Activated CD8-positive, alpha-beta memory T cell treated with anti-CD3 and anti-CD28 coated beads, Interleukin-2, amount 50 U/mL, for 1 hour (primary cell): ENCODE results near the gene ZNF691.
"Not testable (repeated sequence)": the region's sequence is repeated elsewhere in the genome, so short reads cannot be mapped to it uniquely, and the experiment has no call there.

Experiments
- DNase-seq: peaks from one replicate; pipeline ENCODE4 v3.0.0-alpha.2; 2020; ENCODE audit errors: extremely low read depth

The ZNF691 gene

DNA sequence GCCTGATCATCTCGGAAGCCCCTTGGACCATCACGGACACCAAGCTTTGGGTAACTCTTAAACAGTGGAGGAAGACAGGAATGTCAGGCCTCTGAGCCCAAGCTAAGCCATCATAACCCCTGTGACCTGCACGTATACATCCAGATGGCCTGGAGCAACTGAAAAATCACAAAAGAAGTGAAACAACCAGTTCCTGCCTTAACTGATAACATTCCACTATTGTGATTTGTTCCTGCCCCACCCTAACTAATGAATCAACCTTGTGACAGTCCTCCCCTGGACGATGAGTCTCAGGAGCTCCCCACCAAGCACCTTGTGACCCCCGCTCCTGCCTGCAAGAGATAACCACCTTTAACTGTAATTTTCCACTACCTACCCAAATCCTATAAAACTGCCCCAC is 13.0 kb downstream of the ZNF691 start:
- DNase-seq, result not testable (repeated sequence)

DNA sequence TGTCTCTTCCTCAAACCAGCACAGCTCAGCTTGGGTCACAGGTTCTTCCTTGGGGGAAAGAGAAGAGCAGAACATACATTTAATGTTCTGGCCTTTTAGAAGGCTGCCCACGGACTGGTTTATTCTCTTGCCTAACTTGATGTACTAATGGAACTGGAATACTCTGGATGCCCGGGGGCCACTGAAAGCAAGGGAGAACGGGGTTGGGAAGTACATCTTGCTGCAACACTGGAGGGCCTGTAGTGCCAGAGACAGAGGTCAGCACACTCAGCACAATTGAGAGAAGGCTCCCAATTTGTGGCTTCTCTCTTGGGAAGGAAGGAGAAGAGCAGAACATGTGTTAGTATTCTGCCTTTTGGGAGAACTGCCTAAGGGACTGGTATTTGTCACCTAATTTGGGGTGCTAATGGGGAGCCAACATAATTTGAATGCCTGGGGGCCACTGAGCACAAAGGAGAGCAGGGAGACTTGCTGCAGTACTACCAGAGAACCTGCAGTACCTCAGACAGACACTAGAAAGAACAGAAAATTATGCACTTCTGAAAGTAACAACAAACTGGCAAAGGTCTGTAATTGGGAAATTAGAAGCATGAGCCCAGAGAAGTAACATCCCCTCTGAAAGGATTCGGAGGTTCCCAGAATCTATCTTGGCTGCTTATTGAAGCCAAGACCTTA is 14.1 kb downstream of the ZNF691 start:
- DNase-seq, result no peak

DNA sequence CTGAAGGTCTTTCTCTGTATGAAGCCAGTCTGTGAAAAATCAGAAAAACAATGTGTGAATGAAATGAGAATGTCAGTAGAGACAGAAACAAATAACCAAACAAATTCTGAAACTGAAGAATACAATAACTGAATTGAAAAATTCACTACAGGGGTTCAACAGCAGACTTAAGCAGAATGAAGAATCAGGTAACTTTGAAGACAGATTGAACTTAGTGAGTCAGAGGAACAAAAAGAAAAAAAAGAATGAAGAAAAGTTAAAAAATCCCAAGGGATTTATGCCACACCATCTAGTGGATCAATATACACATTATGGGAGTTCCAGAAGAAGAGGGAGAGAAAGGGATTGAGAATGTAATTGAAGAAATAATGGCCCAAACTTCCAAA is 14.6 kb downstream of the ZNF691 start:
- no peak for DNase-seq

DNA sequence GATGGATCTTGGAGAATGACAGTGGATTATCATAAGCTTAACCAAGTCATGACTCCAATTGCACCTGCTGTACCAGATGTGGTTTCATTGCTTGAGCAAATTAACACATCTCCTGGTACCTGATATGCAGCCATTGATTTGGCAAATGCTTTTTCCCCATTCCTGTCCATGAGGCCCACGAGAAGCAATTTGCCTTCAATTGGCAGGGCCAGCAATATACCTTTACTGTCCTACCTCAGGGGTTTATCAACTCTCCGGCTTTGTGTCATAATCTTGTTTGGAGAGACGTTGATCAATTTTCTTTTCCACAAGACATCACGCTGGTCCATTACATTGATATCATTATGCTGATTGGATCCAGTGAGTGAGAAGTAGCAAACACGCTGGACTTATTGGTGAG is 20.1 kb downstream of the ZNF691 start:
- DNase-seq, result no peak

DNA sequence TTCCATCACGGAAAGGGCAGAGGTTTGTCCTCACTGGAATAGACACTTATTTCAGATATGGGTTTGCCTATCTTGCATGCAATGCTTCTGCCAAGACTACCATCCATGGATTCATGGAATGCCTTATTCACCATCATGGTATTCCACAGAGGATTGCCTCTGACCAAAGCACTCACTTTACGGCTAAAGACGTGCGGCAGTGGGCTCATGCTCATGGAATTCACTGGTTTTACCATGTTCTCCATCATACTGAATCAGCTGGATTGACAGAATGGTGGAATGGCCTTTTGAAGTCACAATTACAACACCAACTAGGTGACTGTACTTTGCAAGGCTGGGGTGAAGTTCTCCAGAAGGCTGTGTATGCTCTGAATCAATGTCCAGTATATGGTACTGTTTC is 22.1 kb downstream of the ZNF691 start:
- not testable (repeated sequence) for DNase-seq

DNA sequence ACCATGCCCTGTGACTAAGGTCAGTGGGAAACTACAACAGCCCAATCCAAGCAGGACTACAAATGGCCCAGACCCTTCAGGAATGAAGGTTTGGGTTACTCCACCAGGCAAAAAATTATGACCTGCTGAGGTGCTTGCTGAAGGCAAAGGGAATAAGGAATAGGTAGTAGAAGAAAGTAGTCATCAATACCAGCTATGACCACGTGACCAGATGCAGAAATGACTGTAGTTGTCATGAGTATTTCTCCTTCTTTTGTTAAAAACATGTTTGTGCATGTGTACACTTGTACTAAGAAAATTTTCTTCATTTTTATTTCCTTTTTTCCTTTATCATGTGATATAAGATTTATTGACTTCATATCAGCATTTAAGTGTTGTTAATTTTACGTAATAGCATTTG is 22.8 kb downstream of the ZNF691 start:
- DNase-seq, result not testable (repeated sequence)

DNA sequence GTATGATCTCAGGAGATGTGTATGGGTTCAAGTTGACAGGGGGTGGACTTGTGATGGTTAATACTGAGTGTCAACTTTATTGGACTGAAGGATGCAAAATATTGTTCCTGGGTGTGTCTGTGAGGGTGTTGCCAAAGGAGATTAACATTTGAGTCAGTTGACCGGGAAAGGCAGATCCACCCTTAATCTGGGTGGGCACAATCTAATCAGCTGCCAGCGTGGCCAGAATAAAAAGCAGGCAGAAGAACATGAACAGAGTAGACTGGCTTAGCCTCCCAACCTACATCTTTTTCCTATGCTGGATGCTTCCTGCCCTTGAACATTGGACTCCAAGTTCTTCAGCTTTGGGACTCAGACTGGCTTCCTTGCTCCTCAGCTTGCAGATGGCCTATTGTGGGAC is 23.3 kb downstream of the ZNF691 start:
- not testable (repeated sequence) for DNase-seq

DNA sequence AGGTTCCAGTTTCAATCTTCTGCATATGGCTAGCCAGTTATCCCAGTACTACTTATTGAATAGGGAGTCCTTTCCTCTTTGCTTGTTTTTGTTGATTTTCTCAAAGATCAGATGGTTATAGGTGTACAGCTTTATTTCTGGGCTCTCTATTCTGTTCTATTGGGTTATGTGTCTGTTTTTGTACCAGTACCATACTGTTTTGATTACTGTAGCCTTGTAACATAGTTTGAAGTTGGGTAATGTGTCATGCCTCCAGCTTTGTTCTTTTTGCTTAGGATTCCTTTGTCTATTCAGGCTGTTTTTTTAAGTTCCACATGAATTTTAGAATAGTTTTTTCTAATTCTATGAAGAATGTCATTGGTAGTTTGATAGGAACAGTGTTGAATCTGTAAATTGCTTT is 26.7 kb downstream of the ZNF691 start:
- not testable (repeated sequence) for DNase-seq

DNA sequence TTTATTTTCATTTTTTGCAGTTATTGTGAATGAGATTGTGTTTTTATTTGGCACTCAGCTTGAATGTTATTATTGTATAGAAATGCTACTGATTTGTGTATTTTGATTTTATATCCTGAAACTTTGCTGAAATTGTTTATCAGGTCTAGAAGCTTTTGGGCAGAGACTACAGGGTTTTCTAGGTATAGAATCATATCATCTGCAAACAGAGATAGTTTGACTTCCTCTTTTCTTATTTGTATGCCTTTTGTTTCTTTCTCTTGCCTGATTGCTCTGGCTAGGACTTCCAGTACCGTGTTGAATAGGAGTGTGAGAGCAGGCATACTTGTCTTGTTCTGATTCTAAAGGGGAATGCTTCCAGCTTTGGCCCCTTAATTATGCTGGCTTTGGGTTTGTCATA is 27.3 kb downstream of the ZNF691 start:
- no peak for DNase-seq

DNA sequence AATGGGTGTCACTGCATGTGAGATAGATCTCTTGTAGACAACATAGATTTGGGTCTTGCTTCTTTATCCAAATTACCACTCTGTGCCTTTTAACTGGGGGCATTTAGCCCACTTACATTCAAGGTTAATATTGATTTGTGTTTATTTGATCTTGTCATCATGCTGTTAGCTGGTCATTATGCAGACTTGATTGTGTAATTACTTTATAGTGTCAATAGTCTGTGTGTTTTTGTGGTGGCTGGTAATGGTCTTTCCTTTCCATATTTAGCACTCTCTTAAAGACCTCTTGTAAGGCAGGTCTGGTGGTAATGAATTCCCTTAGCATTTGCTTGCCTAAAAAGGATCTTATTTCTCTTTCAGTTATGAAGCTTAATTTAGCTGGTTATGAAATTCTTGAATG is 29.6 kb downstream of the ZNF691 start:
- DNase-seq, result no peak

DNA sequence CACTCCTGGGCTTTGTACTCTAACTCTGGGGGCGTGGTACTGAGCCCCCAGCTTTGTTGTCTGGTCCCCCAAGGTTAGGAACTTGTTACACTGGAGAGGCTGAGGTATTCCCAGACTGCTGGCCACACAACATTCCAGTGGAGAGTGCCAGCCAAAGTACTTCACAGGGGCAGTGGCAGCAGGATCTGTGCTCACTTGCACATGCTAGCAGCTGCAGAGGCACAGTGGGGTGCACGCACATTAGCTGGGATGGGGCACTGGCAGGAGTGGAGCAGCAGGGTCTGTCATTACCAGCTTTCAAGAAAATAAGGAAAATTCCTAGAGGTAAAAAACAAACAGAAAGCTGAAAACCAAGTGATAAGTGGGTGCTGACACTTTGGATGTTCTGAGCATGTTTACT is 31.0 kb downstream of the ZNF691 start:
- DNase-seq, result no peak

DNA sequence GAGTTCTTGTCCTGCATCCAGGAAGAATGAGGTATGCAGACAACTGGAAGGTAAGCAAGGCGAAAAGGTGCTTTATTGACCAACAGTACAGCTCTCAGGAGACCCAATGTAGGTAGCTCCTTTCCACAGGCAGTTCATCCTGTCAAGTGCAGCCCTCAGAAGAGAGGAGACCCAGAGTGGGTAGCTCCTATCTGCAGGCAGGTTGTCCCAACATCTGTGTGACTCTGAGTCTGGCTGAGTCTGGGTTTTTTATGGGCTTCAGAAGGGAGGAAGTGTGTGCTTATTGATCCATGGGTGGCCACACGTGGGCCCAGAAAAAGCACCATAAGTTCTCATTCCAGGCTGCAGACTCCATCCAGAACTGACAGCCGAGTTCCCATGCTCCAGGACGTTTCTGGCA is 34.0 kb downstream of the ZNF691 start:
- no peak for DNase-seq

DNA sequence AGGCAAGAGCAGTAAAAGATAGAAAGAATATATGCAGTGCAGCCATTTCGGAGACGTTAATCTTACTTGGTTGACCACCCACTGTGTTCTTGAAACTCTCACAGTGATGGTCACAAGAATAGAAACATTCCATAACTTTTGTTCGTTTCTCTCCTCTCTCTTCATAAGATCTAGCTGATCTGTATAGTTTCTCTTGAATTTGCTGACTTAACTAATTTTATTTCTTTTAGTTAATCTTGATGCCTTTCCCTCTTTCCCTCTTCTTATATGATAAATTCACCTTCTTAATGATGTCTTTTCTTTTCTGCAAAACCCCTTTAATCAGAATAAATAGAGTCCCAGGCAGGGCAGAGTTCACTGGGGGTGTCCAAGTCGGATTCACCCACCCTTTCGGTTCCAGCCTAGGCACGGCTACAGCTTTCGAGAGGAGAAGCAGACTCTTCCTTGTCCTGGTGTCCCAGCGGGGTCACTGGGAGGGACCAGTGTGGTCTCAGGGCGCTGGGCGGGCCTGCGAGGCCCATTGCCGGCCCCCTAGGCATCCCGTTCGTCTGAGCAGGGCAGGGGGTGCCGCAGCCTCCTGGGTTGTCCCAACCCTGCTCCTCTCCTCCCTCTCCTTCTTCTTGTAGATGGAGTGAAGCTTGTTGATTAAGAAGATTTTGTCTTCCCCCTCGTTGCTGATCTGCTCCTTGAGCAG is 39.8 kb downstream of the ZNF691 start:
- DNase-seq, result no peak

DNA sequence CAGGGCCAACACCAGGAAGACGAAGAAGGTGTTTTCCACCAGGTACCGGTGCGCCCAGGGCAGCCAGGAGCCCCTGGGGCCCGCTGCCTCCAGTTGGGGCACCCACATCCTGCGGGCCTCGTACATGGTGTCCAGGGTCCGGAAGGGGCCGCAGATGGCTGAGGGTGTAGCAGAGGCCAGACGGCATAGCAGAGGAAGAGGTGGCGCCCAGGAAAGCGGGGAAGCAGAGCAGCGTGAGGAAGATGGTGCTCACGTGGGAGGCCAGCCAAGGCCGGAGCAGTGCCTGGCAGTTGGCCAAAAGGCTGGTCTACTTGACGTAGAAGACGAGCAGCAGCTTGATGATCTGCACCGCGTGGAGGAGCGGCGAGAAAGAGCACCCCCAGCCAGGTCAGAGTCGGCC is 40.4 kb downstream of the ZNF691 start:
- DNase-seq, result no peak

DNA sequence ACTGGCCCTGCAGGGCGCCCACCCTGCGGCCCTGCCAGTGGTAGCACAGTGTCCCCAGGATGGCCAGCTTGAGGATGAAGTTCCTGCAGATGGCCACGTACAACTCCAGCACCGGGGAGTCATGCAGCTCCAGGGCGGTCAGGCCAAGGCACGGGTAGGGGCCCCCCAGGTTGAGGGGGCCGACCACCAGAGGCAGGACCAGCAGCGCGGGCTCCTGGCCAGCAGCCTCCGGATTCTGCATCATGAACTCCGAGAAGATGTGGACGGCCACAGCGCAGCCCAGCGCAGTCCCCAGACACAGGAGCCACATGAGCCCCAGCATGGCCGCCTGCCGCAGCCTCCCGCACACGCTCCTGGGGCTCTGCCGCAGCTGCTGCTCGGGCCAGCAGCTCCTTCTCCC is 41.0 kb downstream of the ZNF691 start:
- no peak for DNase-seq

DNA sequence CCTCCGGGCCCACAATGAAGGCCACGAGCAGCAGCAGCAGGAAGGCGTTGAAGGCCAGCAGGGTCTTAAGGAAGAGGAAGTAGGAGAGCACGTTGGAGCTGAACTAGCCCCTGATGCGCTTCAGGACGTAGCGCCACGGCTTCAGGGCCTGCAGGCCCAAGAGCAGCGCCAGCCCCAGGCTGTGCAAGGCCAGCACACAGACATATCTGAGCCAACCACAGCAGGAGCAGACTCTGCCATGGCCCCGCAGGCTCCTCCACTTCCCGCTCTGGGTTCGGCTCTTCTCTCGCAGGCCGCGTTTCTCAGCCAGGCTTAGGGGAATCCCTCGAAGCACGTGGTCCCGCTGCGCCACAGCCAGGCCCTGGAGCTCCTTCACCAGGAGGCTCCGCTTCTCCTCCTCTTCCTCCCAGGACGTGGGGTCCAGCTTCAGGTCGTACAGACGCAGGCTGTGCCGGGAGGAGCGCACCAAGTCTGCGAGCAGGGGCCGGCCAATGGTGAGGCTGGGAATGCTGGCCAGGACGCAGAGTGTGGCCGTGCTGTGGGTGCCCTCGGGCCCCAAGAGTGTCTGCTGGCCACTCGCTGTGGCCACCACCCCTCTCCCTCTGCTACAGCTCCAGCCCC is 41.7 kb downstream of the ZNF691 start:
- DNase-seq, result no peak

DNA sequence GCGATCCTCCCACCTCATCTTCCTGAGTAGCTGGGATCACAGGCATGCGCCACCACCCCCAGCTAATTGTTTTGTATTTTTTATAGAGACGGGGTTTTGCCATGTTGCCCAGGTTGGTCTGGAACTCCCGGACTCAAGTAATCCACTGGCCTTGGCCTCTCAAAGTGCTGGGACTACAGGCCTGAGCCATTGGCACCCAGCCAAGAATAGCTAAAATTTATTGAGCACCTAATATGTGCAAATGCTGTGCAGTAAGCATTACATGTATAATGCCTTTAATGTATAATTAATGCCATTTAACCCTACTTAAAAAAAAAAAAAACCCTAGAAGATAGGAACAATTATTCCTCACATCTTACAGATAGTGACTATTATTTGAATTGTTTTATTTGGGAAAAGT is 42.9 kb downstream of the ZNF691 start:
- no peak for DNase-seq

DNA sequence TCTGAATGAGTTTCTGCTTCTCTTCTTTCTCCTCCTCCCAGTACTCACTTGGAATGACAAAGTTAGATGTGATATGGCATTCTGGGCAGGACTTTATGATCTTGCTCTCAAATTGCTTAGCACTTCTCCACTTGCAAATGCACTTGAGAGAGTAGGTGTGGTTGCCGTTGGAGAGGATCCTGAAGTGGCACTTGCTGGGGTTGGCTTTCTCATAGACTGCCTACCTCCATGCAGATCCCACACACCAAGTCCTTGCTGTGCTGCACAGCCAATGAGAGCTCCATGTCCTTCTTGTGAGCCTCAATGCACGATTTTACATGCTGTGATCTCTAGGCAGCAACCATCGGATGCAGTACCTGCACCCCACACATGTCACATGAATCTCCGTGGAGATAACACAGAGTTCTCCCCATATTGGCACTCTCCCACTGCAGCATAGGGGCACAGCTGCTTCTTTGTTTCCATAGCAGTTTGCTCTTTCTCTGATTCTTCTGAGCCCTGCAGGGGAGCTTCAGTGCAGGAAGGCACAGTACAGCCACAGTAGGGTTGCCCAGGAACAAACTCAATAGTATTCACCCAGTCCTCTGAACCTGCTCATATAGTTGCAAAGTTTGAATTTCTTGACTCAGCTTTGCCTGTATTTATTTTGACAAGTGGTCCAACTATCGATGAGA is 45.2 kb downstream of the ZNF691 start:
- no peak for DNase-seq

DNA sequence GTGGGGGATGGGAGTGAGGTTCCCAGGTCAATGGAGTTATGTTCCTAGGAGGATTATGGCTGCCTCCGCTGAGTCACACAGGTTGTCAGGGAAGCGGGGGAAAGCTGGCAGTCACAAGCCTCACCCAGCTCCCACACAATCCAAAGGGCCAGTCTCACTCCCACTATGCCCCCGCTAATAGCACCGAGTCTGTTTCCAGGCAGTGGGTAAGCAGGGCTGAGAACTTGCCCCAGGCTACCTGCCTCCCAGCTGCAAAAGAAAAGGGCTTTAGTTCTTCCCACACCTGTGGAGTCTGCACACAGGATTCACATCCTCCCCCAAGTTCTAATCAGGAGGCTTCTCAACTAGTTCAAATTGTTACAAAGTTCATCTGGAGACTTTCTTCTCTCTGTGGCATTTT is 53.5 kb downstream of the ZNF691 start:
- not testable (repeated sequence) for DNase-seq
